ENCODE measurements around the gene RANBP17.

- TF ChIP-seq EZH2phosphoT487 (IDR thresholded peaks at IDR 0.05; ENCODE audit: insufficient read depth, low read depth) = no peak
- TF ChIP-seq EZH2 (IDR thresholded peaks at IDR 0.05; ENCODE audit: insufficient read depth, poor library complexity, severe bottlenecking) = no peak
Measured at GRCh38 chr5:170813231-170813630, 48.6 kb upstream of the RANBP17 start.
